Esophagus muscularis mucosa (tissue), 4 donors: ENCODE measurements around the gene TENT5C. TPM values are rescaled to one million over a fixed set of nuclear protein-coding genes. Genes with fewer than 3 reads are reported as not detected.

ENCODE experiments used
- DNase-seq: peaks from one replicate; pipeline ENCODE4 v3.0.0-alpha.2; 2017; ENCODE audit errors: extremely low spot score
- H3K27ac ChIP-seq, 4 donors: fragments of 200-600 bp; sonication (generic); replicated peaks in 1 of 4; 1 replicate in 3 of 4; 2 replicates in 1 of 4; pipeline ENCODE4 v1.5.1; 2016 to 2019; ENCODE audit warnings: mild to moderate bottlenecking in 1 of 4
- H3K27me3 ChIP-seq, 4 donors: fragments of 200-600 bp; sonication (generic); one replicate each; pipeline versions ENCODE4 v1.5.1 to v1.6.0; 2016 to 2019
- H3K36me3 ChIP-seq, 4 donors: fragments of 200-600 bp; sonication (generic); one replicate each; pipeline ENCODE4 v1.5.1; 2016 to 2019
- H3K4me1 ChIP-seq, 4 donors: fragments of 200-600 bp; sonication (generic); one replicate each; pipeline ENCODE4 v1.5.1; 2016 to 2019
- H3K4me3 ChIP-seq, 4 donors: fragments of 200-600 bp; sonication (generic); 1 replicate in 2 of 4; 2 replicates in 2 of 4; pipeline ENCODE4 v1.5.1; 2016 to 2019; ENCODE audit warnings: mild to moderate bottlenecking in 4 of 4, moderate library complexity in 1 of 4
- H3K9me3 ChIP-seq, 4 donors: fragments of 200-600 bp; sonication (generic); 1 replicate in 3 of 4; 2 replicates in 1 of 4; pipeline ENCODE4 v1.5.1; 2016 to 2019
- CTCF ChIP-seq, 3 experiments: fragments of 200-600 bp in 2 of 3; fragments of 450-650 bp in 1 of 3; sonication (generic) in 2 of 3; IDR thresholded peaks; one replicate each; pipeline ENCODE4 v1.5.1; 2017 to 2019; ENCODE audit warnings: antibody characterized with exemption in 3 of 3, mild to moderate bottlenecking in 2 of 3, moderate library complexity in 1 of 3
- EP300 ChIP-seq: sonication (generic); formaldehyde crosslinking; IDR thresholded peaks from one replicate; pipeline ENCODE4 v1.6.1; 2017; ENCODE audit warnings: antibody characterized with exemption
- POLR2A ChIP-seq: fragments of 450-650 bp; IDR thresholded peaks from one replicate; pipeline ENCODE4 v1.6.1; 2017; ENCODE audit warnings: antibody characterized with exemption, moderate library complexity, mild to moderate bottlenecking, low read depth
- POLR2AphosphoS5 ChIP-seq, 2 donors: sonication (generic); formaldehyde crosslinking; IDR thresholded peaks; one replicate each; pipeline ENCODE4 v1.6.1; 2017; ENCODE audit warnings: antibody characterized with exemption in 2 of 2
- WGBS: methylation state at CpG from one replicate; pipeline ENCODE4 v1.1.5; 2018; 5-methylcytosine and 5-hydroxymethylcytosine counted together
- intact Hi-C: fragments of 100-400 bp; cut with DNase I; formaldehyde crosslinking; loops from one replicate; pipeline ENCODE4 v1.15.1; 2023
- total RNA-seq, 4 donors: library from RNA; depleted of rRNA; stranded (reverse); fragments of >200 nt; gene quantifications; one replicate each; pipeline versions ENCODE4 v1.1.0 to v1.2.1, GENCODE V29; 2016

Gene TENT5C
- total RNA-seq, 4 donors from 2014 or later: 0.92 to 6.8 (median 2.5) TPM

DNA sequence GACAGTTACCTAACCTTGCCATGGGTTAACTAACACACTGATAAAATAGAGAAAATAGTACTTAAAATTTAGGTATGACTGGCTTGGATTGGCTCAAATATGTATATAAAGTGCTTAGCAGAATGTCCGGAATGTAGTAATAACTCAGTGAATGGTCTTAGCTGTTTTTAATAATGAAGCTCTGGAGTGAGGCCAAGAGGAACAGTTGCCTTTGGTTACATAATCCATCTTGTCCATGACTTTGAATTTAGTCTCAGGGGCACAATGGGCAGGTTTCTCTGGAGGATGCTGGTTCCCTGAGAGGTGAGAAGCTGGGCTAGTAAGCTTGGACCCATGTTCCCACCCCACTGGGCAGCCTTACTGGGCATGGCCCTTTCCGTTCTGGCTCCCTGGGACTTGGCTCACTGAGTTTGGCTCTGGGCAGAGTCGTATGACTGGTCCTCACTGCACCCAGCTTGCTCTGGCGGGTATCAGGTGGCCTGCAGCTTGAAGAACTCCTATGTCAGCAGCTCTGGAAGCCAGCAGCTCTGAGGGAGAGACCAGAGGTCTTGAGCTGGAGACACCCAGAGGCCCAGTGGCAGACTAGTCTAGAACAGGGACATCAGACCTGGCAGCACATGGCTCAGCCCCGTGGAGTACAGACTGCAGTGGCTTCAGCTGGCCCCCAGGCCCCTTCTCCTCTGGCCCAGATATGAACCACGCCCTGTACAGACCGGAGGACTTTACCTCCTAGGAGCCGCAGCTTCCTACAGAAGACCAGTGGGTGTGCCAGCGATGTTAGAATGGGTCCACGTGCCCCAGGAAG lies 40.4 kb downstream of the TENT5C start:
- DNase-seq: no peak
- no peak overlapping the region for H3K4me3 ChIP-seq
- H3K27ac ChIP-seq: no peak overlapping the region
- TF ChIP-seq CTCF (IDR thresholded peaks at IDR 0.05) (no peak), POLR2AphosphoS5 (IDR thresholded peaks at IDR 0.05) (no peak), POLR2A (no peak), EP300 (no peak)
- 88% methylated on average over 10 of the region's 10 CpGs for WGBS
- H3K36me3 ChIP-seq: no peaks in the 10 kb centered on the region
- intact Hi-C loops: no loop called here
- no peaks in the 10 kb centered on the region for H3K9me3 ChIP-seq
- no peaks in the 10 kb centered on the region for H3K4me1 ChIP-seq
- no peaks in the 10 kb centered on the region for H3K27me3 ChIP-seq

- Histone ChIP-seq H3K27me3 (no peaks in the 10 kb centered on the region), H3K27ac (no peak overlapping the region), H3K36me3 (no peaks in the 10 kb centered on the region), H3K4me3 (no peak overlapping the region), H3K4me1 (no peaks in the 10 kb centered on the region), H3K9me3 (no peaks in the 10 kb centered on the region)
- DNase-seq: no peak
- no peak for TF ChIP-seq POLR2A
- TF ChIP-seq POLR2AphosphoS5 (IDR thresholded peaks at IDR 0.05): no peak
- TF ChIP-seq CTCF (IDR thresholded peaks at IDR 0.05): no peak
- no peak for TF ChIP-seq EP300
- 96% methylated on average over 12 of the region's 12 CpGs for WGBS
- intact Hi-C loops: no loop called here
Measured at GRCh38 chr1:117646956-117647355, 41.1 kb downstream of the TENT5C start.

DNA sequence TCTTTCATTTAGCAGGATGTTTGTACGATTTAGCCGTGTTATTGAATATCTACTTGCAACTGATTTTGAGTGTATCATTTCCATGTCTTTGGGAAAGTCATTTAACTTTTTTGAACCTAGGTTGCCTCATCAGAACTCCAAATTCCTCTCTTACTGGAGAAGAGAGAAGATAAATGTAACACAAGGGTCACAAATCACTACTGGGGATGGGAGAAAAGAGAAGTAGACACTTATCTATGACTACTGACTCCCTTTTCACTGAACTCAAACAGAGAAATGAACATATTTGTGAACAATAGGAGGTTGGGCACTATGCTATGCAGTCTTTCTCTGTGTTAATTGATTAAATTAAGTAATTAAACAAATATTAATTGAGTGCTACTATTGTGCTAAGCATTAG lies 42.2 kb downstream of the TENT5C start:
- intact Hi-C loops: no loop called here

GRCh38 chr1:117650840-117651568 lies 45.2 kb downstream of the TENT5C start:
- H3K4me3 ChIP-seq: no peak overlapping the region
- no peaks in the 10 kb centered on the region for H3K36me3 ChIP-seq
- TF ChIP-seq EP300: no peak
- TF ChIP-seq POLR2AphosphoS5 (IDR thresholded peaks at IDR 0.05): no peak
- TF ChIP-seq POLR2A: no peak
- no peak for TF ChIP-seq CTCF (IDR thresholded peaks at IDR 0.05)
- DNase-seq: no peak
- H3K27ac ChIP-seq: no peak overlapping the region
- no peaks in the 10 kb centered on the region for H3K27me3 ChIP-seq
- peaks cover 0 to 5% (median 1%) of the 10 kb centered on the region in 4 donors for H3K4me1 ChIP-seq
- 93% methylated on average over 6 of the region's 6 CpGs for WGBS
- intact Hi-C loops: no loop called here
- no peaks in the 10 kb centered on the region for H3K9me3 ChIP-seq

More for the DNA sequence above, 42.2 kb downstream of the TENT5C start:
- H3K9me3 ChIP-seq: no peaks in the 10 kb centered on the region
- H3K27me3 ChIP-seq: no peaks in the 10 kb centered on the region
- H3K27ac ChIP-seq: no peak overlapping the region
- no peak overlapping the region for H3K4me3 ChIP-seq
- 93% methylated on average over 2 of the region's 2 CpGs for WGBS
- H3K36me3 ChIP-seq: no peaks in the 10 kb centered on the region
- no peak for DNase-seq
- TF ChIP-seq POLR2AphosphoS5 (IDR thresholded peaks at IDR 0.05): no peak
- TF ChIP-seq POLR2A: no peak
- no peak for TF ChIP-seq EP300
- no peak for TF ChIP-seq CTCF (IDR thresholded peaks at IDR 0.05)
- no peaks in the 10 kb centered on the region for H3K4me1 ChIP-seq
